ACC112 (cell line): Measurements from ENCODE around the gene VTI1A.

ENCODE experiments used
- H2AFZ ChIP-seq: fragments of 200-600 bp; sonication (generic); one replicate; pipeline ENCODE4 v1.6.0; 2017; ENCODE audit warnings: antibody characterized with exemption, low read length; ENCODE audit not compliant: unreplicated experiment
- H3K27ac ChIP-seq: fragments of 200-600 bp; sonication (generic); 2 replicates; pipeline ENCODE4 v1.5.1; 2014; ENCODE audit warnings: low read depth, mild to moderate bottlenecking, antibody characterized with exemption, low read length, moderate library complexity
- H3K27me3 ChIP-seq: fragments of 200-600 bp; sonication (generic); 2 replicates; pipeline ENCODE4 v1.6.1; 2014; ENCODE audit warnings: mild to moderate bottlenecking, antibody characterized with exemption, low read length, moderate library complexity, mixed read lengths; ENCODE audit not compliant: insufficient read depth
- H3K36me3 ChIP-seq: fragments of 200-600 bp; sonication (generic); 2 replicates; pipeline ENCODE4 v1.6.1; 2016; ENCODE audit warnings: mild to moderate bottlenecking, antibody characterized with exemption, low read length, moderate library complexity, mixed read lengths; ENCODE audit not compliant: insufficient read depth
- H3K4me1 ChIP-seq: fragments of 200-600 bp; sonication (generic); one replicate; pipeline ENCODE4 v1.6.1; 2016; ENCODE audit warnings: low read length, mixed read lengths; ENCODE audit not compliant: insufficient read depth, unreplicated experiment, control insufficient read depth
- H3K4me3 ChIP-seq: fragments of 200-600 bp; sonication (generic); 2 replicates; pipeline ENCODE4 v1.5.1; 2014; ENCODE audit warnings: mild to moderate bottlenecking, low read depth, low read length
- H3K79me2 ChIP-seq: fragments of 200-600 bp; sonication (generic); one replicate; pipeline ENCODE4 v1.6.0; 2016; ENCODE audit warnings: low read length; ENCODE audit not compliant: control insufficient read depth, unreplicated experiment, insufficient read depth

The VTI1A gene

DNA sequence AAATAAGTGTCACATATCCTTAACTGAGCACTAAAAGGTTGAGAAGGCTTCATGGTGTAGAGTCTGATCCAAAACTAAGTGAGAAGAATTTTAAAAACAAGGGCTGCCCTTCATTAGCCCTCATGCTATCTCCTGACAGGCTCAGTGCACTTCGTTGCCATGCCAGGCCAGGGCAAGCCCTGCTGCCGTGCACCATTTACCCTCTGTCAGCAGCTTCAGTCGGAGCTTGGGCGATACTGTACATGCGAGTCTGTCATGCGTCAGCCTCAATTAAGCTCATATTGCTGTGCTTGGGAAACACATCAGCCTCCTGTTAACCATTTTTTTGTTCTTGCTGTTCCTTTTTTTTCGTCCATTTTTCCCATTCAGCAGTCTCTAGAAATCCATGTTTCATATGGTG lies 166.6 kb downstream of the VTI1A start:
- no peak overlapping the region for H2AFZ ChIP-seq
- no peak overlapping the region for H3K4me3 ChIP-seq
- no peaks in the 10 kb centered on the region for H3K4me1 ChIP-seq
- H3K27me3 ChIP-seq = no peaks in the 10 kb centered on the region
- peaks cover 9% of the 10 kb centered on the region; the same call in 1 of the 2 replicates for H3K36me3 ChIP-seq
- no peaks in the 10 kb centered on the region for H3K79me2 ChIP-seq
- no peak overlapping the region for H3K27ac ChIP-seq

DNA sequence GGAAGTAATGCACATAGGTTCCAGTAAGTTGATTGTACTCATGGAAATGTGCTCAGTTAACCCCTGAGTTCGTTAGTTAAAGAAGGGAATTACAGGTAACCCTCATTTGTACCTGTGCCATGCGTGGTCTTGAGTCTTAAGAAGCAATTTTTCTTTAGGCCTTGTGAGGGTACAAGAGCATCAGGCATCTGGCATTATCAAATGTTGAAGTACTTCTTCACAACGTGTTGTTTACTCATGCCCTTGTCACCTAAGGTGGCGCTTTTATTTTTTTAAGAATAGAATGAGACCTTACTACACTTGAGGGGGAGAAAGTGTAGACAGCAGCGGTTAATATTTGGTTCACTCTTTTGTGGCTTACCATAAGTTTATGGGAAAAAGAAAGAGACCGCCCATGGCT lies 167.1 kb downstream of the VTI1A start:
- Histone ChIP-seq H3K4me1 (no peaks in the 10 kb centered on the region), H2AFZ (no peak overlapping the region), H3K36me3 (peaks cover 9% of the 10 kb centered on the region; the same call in 1 of the 2 replicates), H3K4me3 (no peak overlapping the region), H3K27me3 (no peaks in the 10 kb centered on the region), H3K79me2 (no peaks in the 10 kb centered on the region), H3K27ac (no peak overlapping the region)

DNA sequence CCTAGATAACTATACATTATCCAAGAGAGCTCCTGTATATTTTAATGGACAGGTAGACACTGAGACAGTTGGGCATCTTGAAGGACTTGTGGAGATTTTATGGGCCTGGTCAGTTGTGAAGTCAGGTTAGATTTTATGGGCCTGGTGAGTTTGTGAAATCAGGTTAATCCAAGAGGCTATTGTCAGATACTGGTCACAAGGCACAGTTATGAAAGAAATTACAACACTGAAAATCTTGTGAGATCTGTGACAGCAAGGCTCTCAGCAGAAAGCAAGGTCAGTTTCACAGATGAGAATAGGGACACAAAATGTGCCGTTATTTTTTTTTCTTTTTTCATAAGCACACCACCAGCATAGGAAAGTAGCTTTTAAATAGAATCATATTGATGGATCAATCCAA lies 167.6 kb downstream of the VTI1A start:
- H3K4me3 ChIP-seq = no peak overlapping the region
- no peaks in the 10 kb centered on the region for H3K4me1 ChIP-seq
- H2AFZ ChIP-seq = no peak overlapping the region
- H3K27me3 ChIP-seq = no peaks in the 10 kb centered on the region
- H3K36me3 ChIP-seq = peaks cover 9% of the 10 kb centered on the region; the same call in 1 of the 2 replicates
- H3K27ac ChIP-seq = no peak overlapping the region
- H3K79me2 ChIP-seq = no peaks in the 10 kb centered on the region

DNA sequence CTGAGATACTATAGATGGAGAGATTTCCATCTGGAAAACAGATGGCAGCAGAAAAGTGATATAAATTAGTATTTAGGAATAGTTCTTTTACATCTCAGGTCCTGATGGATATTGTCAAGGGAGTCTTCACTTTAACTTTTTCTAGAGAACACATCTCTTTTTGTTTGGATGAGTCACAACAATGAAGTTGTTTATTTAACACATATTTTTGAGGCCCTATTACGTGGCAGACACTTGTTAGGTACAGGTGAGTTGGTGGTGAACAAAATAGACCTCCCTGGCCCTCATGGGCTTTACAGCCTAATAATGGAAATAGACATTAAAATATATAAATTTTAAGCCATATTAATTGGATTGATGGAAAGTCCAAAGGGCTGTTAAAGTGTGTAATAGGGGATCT lies 168.3 kb downstream of the VTI1A start:
- Histone ChIP-seq H3K36me3 (peaks cover 9% of the 10 kb centered on the region; the same call in 1 of the 2 replicates), H3K27ac (no peak overlapping the region), H3K4me3 (no peak overlapping the region), H3K4me1 (no peaks in the 10 kb centered on the region), H3K79me2 (no peaks in the 10 kb centered on the region), H2AFZ (no peak overlapping the region), H3K27me3 (no peaks in the 10 kb centered on the region)

DNA sequence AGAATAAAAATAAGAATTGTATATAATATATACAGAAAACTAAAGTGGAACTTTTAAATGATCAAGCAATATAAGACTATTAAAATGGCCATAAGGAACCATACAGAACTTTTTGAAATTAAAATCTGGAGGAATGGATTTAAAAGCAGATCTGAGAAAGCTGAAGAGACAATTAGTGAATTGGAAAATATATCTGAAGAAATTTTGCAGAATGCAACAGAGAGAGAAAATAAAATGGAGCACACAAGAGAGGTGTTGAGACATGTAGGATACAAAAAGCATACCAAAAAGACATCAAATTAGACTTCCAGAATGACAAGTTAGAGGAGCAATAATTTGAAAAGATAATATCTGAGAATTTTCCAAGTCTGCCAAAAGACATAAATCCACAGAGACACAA lies 169.6 kb downstream of the VTI1A start:
- Histone ChIP-seq H2AFZ (no peak overlapping the region), H3K27ac (no peak overlapping the region), H3K79me2 (no peaks in the 10 kb centered on the region), H3K4me3 (no peak overlapping the region), H3K27me3 (no peaks in the 10 kb centered on the region), H3K4me1 (no peaks in the 10 kb centered on the region), H3K36me3 (peaks cover 9% of the 10 kb centered on the region; the same call in 1 of the 2 replicates)

DNA sequence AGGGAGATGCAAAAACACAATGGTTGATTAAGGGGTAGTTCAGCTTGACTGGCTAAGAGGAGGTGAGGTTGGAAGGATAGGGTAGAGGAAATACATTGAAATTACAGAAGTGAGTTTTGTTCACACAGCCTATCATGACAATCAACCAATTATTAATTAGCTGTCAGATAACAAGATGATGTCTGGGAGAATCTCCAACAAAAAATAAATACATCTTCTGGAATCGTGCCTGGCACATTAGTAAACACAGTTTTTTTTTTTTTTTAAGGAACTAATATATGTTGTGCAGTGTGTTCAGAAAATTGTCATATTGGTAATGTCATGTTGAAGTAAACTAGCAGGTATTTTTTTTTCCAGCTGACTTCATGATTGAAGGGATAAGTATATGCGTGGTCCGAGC lies 171.8 kb downstream of the VTI1A start:
- no peaks in the 10 kb centered on the region for H3K79me2 ChIP-seq
- H3K4me3 ChIP-seq = no peak overlapping the region
- no peaks in the 10 kb centered on the region for H3K27me3 ChIP-seq
- no peak overlapping the region for H3K27ac ChIP-seq
- no peak overlapping the region for H2AFZ ChIP-seq
- peaks cover 6% of the 10 kb centered on the region for H3K4me1 ChIP-seq
- H3K36me3 ChIP-seq = peaks cover 9% of the 10 kb centered on the region; the same call in 1 of the 2 replicates

DNA sequence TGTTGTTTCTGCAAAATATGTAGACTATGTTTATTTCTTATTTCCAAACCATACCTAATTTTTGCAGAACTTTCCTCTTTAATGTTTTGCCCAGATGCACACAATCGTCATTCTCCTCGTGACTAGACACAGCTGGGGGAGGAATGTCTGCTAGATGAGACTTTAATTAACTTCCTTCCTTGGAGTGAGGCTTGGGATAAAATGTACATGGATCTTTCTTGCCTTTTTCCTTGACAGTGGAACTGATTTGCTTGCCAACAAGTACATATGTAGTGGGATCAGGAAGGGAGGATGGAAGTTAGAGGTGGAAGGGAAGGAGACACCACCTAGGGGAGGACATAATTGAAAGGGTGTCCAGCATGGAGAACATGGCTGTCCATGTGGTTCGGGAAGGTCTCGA lies 172.5 kb downstream of the VTI1A start:
- H3K36me3 ChIP-seq = peaks cover 9% of the 10 kb centered on the region; the same call in 1 of the 2 replicates
- H3K27ac ChIP-seq = no peak overlapping the region
- no peaks in the 10 kb centered on the region for H3K79me2 ChIP-seq
- no peak overlapping the region for H3K4me3 ChIP-seq
- H3K27me3 ChIP-seq = no peaks in the 10 kb centered on the region
- peaks cover 6% of the 10 kb centered on the region for H3K4me1 ChIP-seq
- H2AFZ ChIP-seq = no peak overlapping the region

DNA sequence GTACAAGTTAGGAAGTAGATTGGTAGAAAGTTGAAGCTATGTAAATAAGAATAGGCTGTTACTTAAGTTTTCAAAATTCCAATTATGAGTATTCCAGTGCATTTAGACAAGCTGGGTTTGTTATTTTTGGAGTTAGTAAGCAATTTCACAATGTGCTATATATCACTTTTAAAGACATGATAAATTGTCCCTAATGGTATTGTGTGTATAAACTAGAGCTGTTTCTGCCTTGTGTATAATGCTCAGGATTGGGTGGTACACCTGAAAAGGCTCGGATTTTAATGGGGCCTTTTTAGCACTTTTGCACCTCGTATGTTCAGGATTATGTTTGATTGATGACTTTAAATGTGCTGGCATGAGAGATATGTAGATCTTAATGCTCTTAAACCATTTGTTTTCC lies 175.8 kb downstream of the VTI1A start:
- Histone ChIP-seq H3K4me3 (no peak overlapping the region), H3K36me3 (no peaks in the 10 kb centered on the region), H3K27ac (no peak overlapping the region), H3K79me2 (no peaks in the 10 kb centered on the region), H3K27me3 (no peaks in the 10 kb centered on the region), H2AFZ (no peak overlapping the region), H3K4me1 (peaks cover 6% of the 10 kb centered on the region)

DNA sequence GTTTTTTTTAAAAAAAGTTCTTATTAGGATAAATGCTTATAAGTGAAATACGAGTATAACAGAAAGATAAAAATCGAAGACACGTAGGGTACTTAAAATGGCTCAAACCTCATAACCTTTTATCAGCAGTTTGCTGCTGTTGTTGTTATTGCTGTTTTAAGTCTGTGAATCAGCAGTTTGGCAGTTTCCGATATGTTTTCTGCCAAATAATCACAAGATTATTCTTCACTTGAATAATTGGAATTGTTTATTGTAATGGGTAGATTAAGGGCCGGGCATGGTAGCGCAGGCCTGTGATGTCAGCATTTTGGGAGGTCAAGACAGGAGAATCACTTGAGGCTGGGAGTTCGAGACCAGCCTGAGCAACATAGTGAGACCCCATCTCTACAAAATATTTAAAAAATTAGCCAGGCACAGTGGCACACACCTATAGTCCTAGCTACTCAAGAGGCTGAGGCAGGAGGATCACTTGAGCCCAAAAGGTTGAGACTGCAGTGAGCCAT lies 177.6 kb downstream of the VTI1A start:
- Histone ChIP-seq H3K4me3 (no peak overlapping the region), H3K79me2 (no peaks in the 10 kb centered on the region), H2AFZ (no peak overlapping the region), H3K4me1 (peaks cover 6% of the 10 kb centered on the region), H3K27me3 (no peaks in the 10 kb centered on the region), H3K36me3 (no peaks in the 10 kb centered on the region), H3K27ac (no peak overlapping the region)

DNA sequence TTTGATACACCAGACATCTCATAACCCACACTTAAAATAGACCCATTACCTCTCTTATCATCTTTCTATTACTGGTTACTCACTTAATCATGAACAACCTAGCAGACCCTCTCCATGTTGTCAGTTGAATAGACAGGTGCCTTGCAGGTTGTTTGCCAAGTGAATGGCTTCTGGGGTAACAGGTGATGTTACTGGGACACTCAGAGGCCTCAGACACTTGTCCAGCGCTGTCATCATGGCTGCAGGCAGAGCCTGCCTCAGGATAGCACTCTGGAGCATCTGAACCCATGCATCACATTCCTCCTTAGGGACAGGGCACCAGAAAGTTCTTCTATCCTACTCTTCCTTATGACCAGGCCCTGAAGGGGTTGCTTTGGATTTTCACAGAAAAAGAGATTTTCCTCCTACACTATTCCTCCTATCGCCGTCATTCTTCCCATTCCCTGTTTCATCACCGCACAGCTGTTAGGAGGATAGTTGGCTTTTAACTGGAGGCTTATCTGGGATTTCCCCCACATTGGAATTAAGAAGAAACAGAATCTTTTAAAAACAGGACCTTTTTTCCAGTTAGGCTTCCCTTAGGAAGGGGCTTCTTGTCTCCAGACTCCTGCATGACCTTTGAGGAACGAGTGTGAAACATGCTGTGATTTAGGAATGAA lies 182.1 kb downstream of the VTI1A start:
- no peaks in the 10 kb centered on the region for H3K36me3 ChIP-seq
- H3K4me3 ChIP-seq = no peak overlapping the region
- no peaks in the 10 kb centered on the region for H3K27me3 ChIP-seq
- peaks cover 17% of the 10 kb centered on the region for H3K4me1 ChIP-seq
- H3K79me2 ChIP-seq = no peaks in the 10 kb centered on the region
- H3K27ac ChIP-seq = no peak overlapping the region
- no peak overlapping the region for H2AFZ ChIP-seq
